Erythroblast (primary cell): ENCODE data around the gene SETBP1.

Source experiments
- GATA1 ChIP-seq: IDR thresholded peaks from 2 replicates; pipeline ENCODE4 v1.6.1; 2011; ENCODE audit warnings: low read depth, mild to moderate bottlenecking, control low read depth, low read length, moderate library complexity
- POLR2A ChIP-seq: IDR thresholded peaks from 2 replicates; pipeline ENCODE4 v1.6.1; 2011; ENCODE audit warnings: mild to moderate bottlenecking, low read length

- TF ChIP-seq POLR2A (no peak), GATA1 (no peak)
These were observed 185.4 kb downstream of the SETBP1 start for GRCh38 chr18:44866103-44866502.
